PFSK-1 (cell line): ENCODE results near the gene RNF130. TPM values are rescaled to one million over a fixed set of nuclear protein-coding genes. Genes with fewer than 3 reads are reported as not detected.

ENCODE experiments used
- FOXP2 ChIP-seq: optimal IDR thresholded peaks from 2 replicates; pipeline ENCODE3; 2011; ENCODE audit warnings: borderline replicate concordance, control low read depth, inconsistent platforms; ENCODE audit not compliant: insufficient read depth; ENCODE audit errors: extremely low read length, extremely low read depth
- POLR2AphosphoS5 ChIP-seq: IDR thresholded peaks from 2 replicates; pipeline ENCODE4 v1.6.1; 2012; ENCODE audit warnings: low read depth, mild to moderate bottlenecking, control low read depth, low read length, moderate library complexity
- SIN3A ChIP-seq: IDR thresholded peaks from 2 replicates; pipeline ENCODE4 v1.6.1; 2012; ENCODE audit warnings: mild to moderate bottlenecking, low read length, moderate library complexity, borderline replicate concordance; ENCODE audit not compliant: insufficient read depth
- TAF1 ChIP-seq: IDR thresholded peaks from 2 replicates; pipeline ENCODE4 v1.6.1; 2012; ENCODE audit warnings: low read length, control low read depth, borderline replicate concordance; ENCODE audit not compliant: insufficient read depth
- polyA plus RNA-seq: library from polyadenylated mRNA; unstranded; fragments of >200 nt; gene quantifications from one replicate; pipeline ENCODE4 v1.2.1, GENCODE V29; 2012; ENCODE audit warnings: low read depth, missing spikeins; ENCODE audit not compliant: insufficient read length
- TF ChIP-seq, protein P1 (sequence below), 2 experiments: IDR thresholded peaks; 2 replicates each; pipeline versions ENCODE4 v1.6.1 to v1.8.0; 2011 to 2012; ENCODE audit warnings: low read depth in 2 of 2, low read length in 2 of 2, control low read depth in 1 of 2, inconsistent platforms in 1 of 2, mild to moderate bottlenecking in 1 of 2, moderate library complexity in 1 of 2; ENCODE audit not compliant: insufficient read depth in 1 of 2

Gene RNF130, protein sequence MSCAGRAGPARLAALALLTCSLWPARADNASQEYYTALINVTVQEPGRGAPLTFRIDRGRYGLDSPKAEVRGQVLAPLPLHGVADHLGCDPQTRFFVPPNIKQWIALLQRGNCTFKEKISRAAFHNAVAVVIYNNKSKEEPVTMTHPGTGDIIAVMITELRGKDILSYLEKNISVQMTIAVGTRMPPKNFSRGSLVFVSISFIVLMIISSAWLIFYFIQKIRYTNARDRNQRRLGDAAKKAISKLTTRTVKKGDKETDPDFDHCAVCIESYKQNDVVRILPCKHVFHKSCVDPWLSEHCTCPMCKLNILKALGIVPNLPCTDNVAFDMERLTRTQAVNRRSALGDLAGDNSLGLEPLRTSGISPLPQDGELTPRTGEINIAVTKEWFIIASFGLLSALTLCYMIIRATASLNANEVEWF
- polyA plus RNA-seq: 48.1 TPM

DNA sequence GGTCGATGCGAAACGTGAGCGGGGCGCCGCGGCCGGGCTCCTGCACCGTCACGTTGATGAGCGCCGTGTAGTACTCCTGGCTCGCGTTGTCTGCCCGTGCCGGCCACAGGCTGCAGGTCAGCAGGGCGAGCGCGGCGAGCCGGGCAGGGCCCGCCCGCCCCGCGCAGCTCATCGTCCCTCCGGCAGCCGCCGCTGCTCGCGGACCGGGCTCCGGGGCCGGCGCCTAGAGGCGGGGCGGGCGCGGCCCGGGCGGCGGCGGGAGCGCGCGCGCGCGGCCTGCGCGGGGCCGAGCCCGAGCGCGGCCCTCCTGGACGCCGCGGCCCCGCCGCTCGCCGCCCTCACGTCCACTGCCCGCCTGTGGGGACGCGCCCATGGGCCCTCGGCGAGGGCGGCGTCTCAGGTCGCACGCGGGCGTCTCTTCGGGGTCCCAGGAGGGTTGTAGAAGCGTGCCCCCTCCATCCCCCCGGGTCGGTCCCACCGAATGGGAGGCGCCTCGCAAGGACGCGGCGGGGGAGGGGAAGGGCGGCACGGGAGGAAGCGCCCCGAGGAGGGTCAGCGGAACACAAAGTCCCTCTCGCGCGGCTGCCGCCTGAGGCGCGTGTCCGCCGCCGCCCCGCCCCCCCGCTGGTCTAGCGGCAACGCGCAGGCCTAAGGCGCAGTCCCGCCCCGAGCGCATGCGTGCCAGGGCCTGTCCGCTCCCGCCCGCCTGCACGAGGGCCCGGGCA lies at the start of gene RNF130:
RNF130 (minus strand) TSS at position 229 of the 725 bp plus-strand sequence; CDS start at position 172, 57 bp downstream.
- TF ChIP-seq TAF1 (no peak), SIN3A (no peak), POLR2AphosphoS5 (peak; percentile 70), FOXP2 (peak; percentile 85)
- TF ChIP-seq, protein P1, sequence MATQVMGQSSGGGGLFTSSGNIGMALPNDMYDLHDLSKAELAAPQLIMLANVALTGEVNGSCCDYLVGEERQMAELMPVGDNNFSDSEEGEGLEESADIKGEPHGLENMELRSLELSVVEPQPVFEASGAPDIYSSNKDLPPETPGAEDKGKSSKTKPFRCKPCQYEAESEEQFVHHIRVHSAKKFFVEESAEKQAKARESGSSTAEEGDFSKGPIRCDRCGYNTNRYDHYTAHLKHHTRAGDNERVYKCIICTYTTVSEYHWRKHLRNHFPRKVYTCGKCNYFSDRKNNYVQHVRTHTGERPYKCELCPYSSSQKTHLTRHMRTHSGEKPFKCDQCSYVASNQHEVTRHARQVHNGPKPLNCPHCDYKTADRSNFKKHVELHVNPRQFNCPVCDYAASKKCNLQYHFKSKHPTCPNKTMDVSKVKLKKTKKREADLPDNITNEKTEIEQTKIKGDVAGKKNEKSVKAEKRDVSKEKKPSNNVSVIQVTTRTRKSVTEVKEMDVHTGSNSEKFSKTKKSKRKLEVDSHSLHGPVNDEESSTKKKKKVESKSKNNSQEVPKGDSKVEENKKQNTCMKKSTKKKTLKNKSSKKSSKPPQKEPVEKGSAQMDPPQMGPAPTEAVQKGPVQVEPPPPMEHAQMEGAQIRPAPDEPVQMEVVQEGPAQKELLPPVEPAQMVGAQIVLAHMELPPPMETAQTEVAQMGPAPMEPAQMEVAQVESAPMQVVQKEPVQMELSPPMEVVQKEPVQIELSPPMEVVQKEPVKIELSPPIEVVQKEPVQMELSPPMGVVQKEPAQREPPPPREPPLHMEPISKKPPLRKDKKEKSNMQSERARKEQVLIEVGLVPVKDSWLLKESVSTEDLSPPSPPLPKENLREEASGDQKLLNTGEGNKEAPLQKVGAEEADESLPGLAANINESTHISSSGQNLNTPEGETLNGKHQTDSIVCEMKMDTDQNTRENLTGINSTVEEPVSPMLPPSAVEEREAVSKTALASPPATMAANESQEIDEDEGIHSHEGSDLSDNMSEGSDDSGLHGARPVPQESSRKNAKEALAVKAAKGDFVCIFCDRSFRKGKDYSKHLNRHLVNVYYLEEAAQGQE (IDR thresholded peaks at IDR 0.05; ENCODE audit: insufficient read depth in 1 of 2, low read depth in 2 of 2, low read length in 2 of 2): no peak

DNA sequence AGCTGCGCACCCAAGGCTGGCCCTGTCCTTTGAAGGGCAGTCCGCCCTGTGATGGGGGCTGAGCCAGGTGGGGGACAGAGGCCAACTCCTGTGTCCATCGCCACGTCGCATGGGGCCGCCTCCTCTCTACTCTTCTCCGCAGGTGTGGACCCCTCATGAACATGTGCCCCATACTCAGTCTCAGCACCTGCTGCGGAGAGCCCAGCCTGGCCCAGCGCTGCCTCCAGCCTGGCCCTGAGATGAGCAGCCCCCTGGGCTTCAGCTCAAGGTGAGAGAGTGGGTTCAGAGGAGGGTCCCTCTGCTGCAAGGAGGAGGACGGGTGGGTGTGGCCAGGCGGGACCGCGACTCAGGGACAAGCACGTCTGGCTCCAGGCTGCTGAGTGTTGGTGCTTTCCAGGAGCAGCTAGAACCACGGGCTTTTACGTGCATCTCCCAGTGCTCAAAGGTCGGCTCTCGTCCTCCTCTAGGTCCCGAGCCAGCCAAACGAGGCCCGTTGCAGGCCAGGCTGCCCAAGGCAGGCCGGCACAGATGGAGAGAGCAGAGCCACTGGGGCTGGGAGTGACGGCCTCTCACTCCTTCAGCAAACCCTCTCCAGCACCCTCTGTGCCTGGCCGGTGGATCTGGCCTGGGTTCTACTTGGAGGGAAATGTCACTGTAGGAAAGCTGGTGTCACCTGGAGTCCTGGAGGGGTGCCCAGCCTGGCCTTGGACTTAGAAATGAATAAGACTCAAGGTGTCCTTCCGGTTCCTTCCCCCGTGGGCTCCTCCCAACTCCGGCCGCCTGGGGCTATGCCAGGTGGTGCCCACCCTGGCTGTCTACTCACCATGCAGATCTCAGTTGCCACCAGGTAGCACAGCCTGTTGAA lies 48.9 kb upstream of the RNF130 start:
- no peak for TF ChIP-seq SIN3A
- TF ChIP-seq TAF1: no peak
- TF ChIP-seq, protein P1 (IDR thresholded peaks at IDR 0.05; ENCODE audit: insufficient read depth in 1 of 2, low read depth in 2 of 2, low read length in 2 of 2): no peak
- no peak for TF ChIP-seq POLR2AphosphoS5
- no peak for TF ChIP-seq FOXP2

DNA sequence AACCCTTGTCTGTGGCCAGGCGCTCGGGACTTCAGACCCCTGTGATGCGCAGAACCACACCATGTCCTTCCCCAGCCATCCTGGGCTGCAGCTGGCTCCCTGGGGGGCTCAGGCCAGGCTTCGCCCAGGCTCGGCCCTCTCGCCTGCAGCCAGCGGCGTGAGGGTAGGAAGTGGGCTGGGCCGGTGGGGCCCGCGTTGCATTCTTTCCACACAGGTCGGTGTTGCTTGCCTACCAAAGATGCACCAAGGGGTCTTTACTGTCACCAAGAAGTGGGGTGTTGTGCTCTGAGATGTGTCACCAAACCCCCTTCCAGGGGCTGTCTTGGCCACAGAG lies 48.3 kb upstream of the RNF130 start:
- TF ChIP-seq, protein P1 (IDR thresholded peaks at IDR 0.05; ENCODE audit: insufficient read depth in 1 of 2, low read depth in 2 of 2, low read length in 2 of 2): no peak

- TF ChIP-seq POLR2AphosphoS5 (no peak), SIN3A (no peak), TAF1 (no peak), FOXP2 (no peak)
- TF ChIP-seq, protein P1 (IDR thresholded peaks at IDR 0.05; ENCODE audit: insufficient read depth in 1 of 2, low read depth in 2 of 2, low read length in 2 of 2): no peak
Measured at GRCh38 chr5:180119031-180119902, 47.7 kb upstream of the RNF130 start.
